DMS 273 treated with DMSO at 0.1 percent for 48 hours (cell line): ENCODE measurements around the gene EIF4G1.
"Not testable (repeated sequence)": the region's sequence is repeated elsewhere in the genome, so short reads cannot be mapped to it uniquely, and the experiment has no call there.

Experiments used
- DNase-seq: peaks from one replicate; lab custom pipeline; 2025; lab: John Stamatoyannopoulos, UW

The EIF4G1 gene

GRCh38 chr3:184334470-184335158, 20.2 kb downstream of the EIF4G1 start:
- DNase-seq, result no peak

- DNase-seq, result peak; percentile 88
Observed at GRCh38 chr3:184335291-184335660, 20.9 kb downstream of the EIF4G1 start.

GRCh38 chr3:184335661-184336546, 21.5 kb downstream of the EIF4G1 start:
- peak; percentile 88 for DNase-seq

GRCh38 chr3:184336547-184337398, 22.4 kb downstream of the EIF4G1 start:
- DNase-seq, result peak; percentile 63

- DNase-seq, result no peak
Observed at GRCh38 chr3:184337399-184337714, 23.0 kb downstream of the EIF4G1 start, which contains the start of gene FAM131A. Gene FAM131A (plus strand): TSS chr3:184337600. CDS start chr3:184337631, 31 bp downstream.

GRCh38 chr3:184337981-184338380, 23.6 kb downstream of the EIF4G1 start:
- no peak for DNase-seq

GRCh38 chr3:184338511-184338945, 24.1 kb downstream of the EIF4G1 start:
- peak; percentile 79 for DNase-seq

GRCh38 chr3:184339001-184339400, 24.6 kb downstream of the EIF4G1 start:
- no peak for DNase-seq

- DNase-seq, result not testable (repeated sequence)
Observed at GRCh38 chr3:184339451-184340135, 25.2 kb downstream of the EIF4G1 start.

- no peak for DNase-seq
Observed at GRCh38 chr3:184341925-184342324, 27.5 kb downstream of the EIF4G1 start.

- DNase-seq, result no peak
Observed at GRCh38 chr3:184343200-184343876, 28.9 kb downstream of the EIF4G1 start.

- DNase-seq, result no peak
Observed at GRCh38 chr3:184344579-184345316, 30.3 kb downstream of the EIF4G1 start.

- DNase-seq, result peak; percentile 71
Observed at GRCh38 chr3:184345317-184346144, 31.1 kb downstream of the EIF4G1 start.

GRCh38 chr3:184346480-184347190, 32.2 kb downstream of the EIF4G1 start:
- no peak for DNase-seq

- DNase-seq, result no peak
Observed at GRCh38 chr3:184347321-184348056, 33.1 kb downstream of the EIF4G1 start.

- no peak for DNase-seq
Observed at GRCh38 chr3:184348057-184348382, 33.6 kb downstream of the EIF4G1 start.

- DNase-seq, result no peak
Observed at GRCh38 chr3:184349563-184350470, 35.4 kb downstream of the EIF4G1 start.
